CD4-positive, alpha-beta T cell treated with Interleukin-4 for 1 hour (primary cell): ENCODE data around the gene TYW1.
"Not testable (repeated sequence)": the region's sequence is repeated elsewhere in the genome, so short reads cannot be mapped to it uniquely, and the experiment has no call there.

ENCODE experiments used
- DNase-seq, 2 donors: peaks; one replicate each; pipeline ENCODE4 v3.0.0-alpha.2; 2020 to 2022

Gene TYW1

GRCh38 chr7:66996444-66997191 is at the start of gene TYW1:
TYW1 (plus strand) TSS chr7:66996833; CDS start chr7:66996979, 146 bp downstream.
- DNase-seq: peak; percentile 99

GRCh38 chr7:66948480-66949109 is 48.0 kb upstream of the TYW1 start:
- no peak for DNase-seq

- no peak for DNase-seq
Measured at GRCh38 chr7:66950311-66950710, 46.3 kb upstream of the TYW1 start.

GRCh38 chr7:66950763-66951162 is 45.9 kb upstream of the TYW1 start:
- DNase-seq: no peak

GRCh38 chr7:66952343-66953043 is 44.1 kb upstream of the TYW1 start:
- DNase-seq: no peak

GRCh38 chr7:66953044-66953427 is 43.6 kb upstream of the TYW1 start:
- DNase-seq: no peak

- DNase-seq: no peak
Measured at GRCh38 chr7:66957595-66958290, 38.9 kb upstream of the TYW1 start.

GRCh38 chr7:66958538-66959350 is 37.9 kb upstream of the TYW1 start:
- no peak for DNase-seq

- no peak for DNase-seq
Measured at GRCh38 chr7:66960192-66960591, 36.4 kb upstream of the TYW1 start.

GRCh38 chr7:66961096-66961495 is 35.5 kb upstream of the TYW1 start:
- DNase-seq: no peak

- no peak for DNase-seq
Measured at GRCh38 chr7:66964411-66964810, 32.2 kb upstream of the TYW1 start.

- DNase-seq: no peak
Measured at GRCh38 chr7:66967029-66967428, 29.6 kb upstream of the TYW1 start.

- not testable (repeated sequence) for DNase-seq
Measured at GRCh38 chr7:66969001-66969400, 27.6 kb upstream of the TYW1 start.

GRCh38 chr7:66970310-66970709 is 26.3 kb upstream of the TYW1 start:
- DNase-seq: no peak

- no peak for DNase-seq
Measured at GRCh38 chr7:66974986-66975590, 21.5 kb upstream of the TYW1 start.

- DNase-seq: not testable (repeated sequence)
Measured at GRCh38 chr7:66978312-66978711, 18.3 kb upstream of the TYW1 start.

GRCh38 chr7:66979013-66979412 is 17.6 kb upstream of the TYW1 start:
- DNase-seq: not testable (repeated sequence)

GRCh38 chr7:66980336-66980735 is 16.3 kb upstream of the TYW1 start:
- DNase-seq: not testable (repeated sequence)

GRCh38 chr7:66989552-66989951 is 7.1 kb upstream of the TYW1 start:
- DNase-seq: not testable (repeated sequence)

- DNase-seq: not testable (repeated sequence)
Measured at GRCh38 chr7:66994051-66994450, 2.6 kb upstream of the TYW1 start.

GRCh38 chr7:66994691-66995049 is 2.0 kb upstream of the TYW1 start:
- DNase-seq: peak; percentile 83 to 85
